ENCODE data around the gene DQX1.

Gene DQX1

DNA sequence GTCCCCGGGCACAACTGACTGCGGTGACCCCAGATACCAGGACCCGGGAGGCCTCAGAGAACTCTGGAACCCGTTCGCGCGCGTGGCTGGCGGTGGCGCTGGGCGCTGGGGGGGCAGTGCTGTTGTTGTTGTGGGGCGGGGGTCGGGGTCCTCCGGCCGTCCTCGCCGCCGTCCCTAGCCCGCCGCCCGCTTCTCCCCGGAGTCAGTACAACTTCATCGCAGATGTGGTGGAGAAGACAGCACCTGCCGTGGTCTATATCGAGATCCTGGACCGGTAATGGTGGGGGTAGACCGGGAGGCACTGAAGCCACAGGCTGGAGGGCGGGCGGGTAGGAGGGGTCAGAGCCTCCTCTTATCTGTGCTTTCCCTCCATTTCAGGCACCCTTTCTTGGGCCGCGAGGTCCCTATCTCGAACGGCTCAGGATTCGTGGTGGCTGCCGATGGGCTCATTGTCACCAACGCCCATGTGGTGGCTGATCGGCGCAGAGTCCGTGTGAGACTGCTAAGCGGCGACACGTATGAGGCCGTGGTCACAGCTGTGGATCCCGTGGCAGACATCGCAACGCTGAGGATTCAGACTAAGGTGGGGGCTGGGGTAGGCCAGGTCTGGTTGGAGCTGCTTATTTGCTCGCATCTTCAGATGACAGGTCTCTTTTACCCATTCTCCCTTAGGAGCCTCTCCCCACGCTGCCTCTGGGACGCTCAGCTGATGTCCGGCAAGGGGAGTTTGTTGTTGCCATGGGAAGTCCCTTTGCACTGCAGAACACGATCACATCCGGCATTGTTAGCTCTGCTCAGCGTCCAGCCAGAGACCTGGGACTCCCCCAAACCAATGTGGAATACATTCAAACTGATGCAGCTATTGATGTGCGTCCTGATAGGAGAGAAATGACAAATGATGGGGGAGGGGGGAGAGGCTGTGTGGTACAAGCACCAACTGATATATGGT, 4.5 kb upstream of the DQX1 start:
- DNase-seq = peak; percentile 65

DNA sequence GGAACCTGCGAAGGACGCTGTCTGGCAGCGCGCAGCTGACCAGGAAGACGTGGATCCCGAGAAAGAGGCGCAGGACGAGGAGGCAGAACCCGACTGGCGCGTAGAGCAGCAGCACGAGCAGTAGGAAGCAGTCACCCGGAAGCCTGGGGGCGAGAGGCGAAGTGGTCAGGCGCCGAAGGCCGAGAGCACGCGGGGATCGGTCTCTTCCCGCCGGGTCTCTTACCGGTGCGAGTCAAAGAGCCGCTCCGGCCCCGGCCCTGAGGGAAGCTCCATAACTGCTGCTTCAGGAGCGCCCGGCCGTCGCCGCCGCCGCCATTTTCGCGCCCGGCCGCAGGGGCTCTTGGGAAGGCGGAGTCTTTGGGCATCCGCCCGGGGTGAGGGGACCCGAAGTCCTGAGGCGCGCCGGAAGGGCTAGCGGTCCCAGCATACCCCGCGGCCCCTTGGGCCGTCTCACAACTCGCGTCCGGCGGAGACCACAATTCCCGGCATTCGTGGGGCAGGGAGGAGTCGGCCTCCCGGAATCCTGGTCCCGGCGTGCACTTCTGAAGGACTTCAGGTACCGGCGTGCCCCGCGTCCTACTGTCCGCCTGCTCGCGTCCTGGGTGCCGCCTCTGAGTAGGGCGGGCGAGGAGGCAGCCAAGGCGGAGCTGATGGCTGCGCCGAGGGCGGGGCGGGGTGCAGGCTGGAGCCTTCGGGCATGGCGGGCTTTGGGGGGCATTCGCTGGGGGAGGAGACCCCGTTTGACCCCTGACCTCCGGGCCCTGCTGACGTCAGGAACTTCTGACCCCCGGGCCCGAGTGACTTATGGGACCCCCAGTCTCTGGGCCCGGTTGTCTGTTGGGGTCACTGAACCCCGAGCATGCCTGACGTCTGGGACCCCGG, 3.6 kb upstream of the DQX1 start, which contains the start of the genes AUP1 and HTRA2:
Gene AUP1 (minus strand): TSS at position 350 of the 882 bp plus-strand sequence. CDS start 77 bp downstream, at position 273.
Gene HTRA2 (plus strand): TSS at position 577 of the 882 bp plus-strand sequence. CDS start 74 bp downstream, at position 651.
- DNase-seq = peak; percentile 99

DNA sequence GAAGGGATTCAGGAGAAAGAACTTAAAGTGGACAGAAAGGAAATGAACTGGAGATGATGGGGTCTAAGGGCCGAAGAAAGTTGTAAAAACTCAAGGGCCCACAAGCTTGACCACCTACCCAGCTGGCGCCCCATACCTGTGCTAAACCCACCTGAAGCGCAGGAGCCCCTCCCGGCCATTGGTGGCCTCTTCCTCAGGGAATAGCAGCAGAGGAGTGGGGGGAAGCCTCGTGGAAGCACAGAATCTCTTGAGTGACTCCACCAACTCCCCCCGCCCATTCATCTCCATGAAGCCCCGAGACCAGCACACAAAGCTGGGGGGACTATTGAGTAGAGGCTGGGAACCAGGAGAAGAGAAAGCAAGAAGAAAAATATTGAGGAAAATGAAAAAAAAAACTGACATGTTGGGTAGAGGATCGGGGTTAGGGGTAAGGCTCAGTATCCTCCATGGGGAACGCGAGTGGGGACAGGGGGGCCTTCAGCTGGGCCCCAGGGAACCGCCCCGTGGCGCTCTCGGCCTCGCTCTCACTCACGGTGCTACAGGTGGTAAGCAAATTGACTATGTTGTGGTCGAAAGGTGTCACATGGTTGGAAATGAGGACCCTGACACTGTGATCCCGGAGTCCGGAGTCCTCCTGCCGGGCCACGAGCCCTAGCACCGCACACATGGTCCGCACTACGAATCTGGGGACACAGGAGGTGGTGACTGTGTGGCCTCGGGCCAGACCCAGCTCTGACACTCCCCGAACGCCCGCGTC, 2.7 kb upstream of the DQX1 start:
- no peak for DNase-seq

DNA sequence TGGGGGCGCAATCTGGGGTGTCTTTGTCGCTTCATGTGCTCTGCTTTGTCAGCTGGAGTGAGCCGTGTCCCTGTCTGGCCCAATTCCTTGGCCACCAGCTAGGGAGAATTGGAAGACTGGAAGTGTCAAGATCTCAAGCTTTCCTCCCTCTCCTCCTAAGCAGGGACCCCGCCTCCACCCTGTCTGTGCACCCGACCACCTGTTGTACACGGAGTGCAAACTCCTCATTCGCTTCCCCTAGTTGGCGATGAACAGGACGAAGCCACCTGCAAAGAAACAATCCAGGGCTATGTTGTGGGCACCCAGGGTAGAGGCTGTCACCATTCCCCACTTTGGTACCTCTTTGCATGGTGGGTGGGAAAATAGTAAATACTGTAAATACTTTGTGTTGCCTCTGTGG, 1.7 kb upstream of the DQX1 start:
- no peak for DNase-seq

DNA sequence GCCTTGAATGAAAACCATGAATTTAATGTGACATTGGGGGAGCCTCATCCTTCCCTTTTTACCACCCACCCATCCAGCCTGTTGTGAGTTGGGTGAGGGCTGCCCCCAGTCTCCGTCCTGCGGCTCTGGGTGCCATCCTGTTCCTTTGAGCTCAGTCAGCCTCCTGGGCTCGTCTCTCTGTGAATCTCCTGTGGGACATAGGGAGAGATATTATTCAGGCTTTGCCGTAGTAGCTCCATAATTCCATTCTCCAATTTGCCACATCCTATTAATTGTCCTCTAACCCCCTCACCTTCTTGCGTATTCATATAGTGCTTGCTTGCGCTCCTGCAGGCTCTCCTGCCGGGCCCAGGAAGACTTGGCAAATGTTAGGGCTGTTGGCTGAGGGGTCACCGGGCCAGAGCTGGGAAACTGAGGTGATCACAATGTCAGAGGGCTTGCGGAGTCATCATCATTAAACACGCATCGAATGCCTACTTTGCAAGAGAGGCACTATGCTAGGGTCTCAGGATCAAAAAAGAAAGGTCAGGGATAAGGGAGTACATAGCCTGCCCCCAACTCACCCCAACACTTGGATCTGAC, 709 bp upstream of the DQX1 start:
- no peak for DNase-seq

DNA sequence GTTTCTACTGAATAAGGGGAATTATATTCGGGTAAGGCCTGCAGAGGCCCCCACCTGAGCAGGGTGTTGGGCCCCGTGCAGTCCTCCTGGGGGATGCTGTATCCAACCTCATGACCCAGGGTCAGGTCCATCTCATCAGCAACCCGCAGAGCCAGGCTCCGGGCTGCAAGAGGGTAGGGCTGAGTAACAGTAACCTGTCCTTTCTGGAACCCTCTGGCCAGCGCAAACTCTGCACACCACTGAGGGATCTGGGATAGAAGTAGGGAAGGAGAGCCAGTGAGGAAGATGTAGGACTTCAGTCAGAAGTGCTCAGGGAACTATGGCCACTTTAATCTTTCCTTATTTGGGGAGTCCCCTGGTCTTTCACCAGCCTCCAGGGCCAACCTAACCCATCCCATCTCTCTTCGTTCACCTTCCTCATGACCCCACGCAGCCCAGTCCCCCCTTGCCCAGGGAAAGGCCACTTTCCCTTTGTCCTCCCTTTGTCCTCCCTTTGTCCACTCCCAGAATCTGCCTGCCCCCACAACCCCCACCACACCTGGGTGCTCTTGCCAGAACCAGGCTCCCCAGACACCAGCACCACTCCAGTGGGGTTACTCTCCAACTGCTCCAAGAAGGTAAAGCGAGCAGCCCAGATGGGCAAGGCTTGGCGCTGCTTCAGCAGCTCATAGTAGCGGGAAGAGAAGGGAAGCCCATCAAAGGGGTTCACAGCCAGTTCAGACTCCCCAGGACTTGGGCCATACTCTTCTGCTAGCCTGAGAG, 895 bp downstream of the DQX1 start:
- DNase-seq = no peak

DNA sequence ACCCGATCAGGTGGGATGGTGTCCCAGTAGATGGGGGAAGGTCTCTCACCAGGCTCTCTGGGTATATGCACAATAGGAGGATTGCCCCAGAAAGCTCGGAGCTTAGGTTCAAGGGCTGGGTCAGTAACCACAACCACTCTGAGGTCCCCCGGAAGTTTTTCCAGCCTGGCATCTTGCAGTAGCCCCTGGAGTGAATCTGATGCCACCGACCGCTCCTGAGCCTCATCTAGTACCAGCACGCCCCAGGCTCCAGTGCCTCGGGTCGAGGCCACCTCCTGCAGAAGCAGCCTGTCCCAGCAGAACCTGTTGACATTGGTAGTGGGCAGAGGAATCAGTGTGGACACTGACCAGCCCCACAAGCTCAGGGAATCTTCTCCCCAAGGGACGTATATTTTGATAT, 2.0 kb downstream of the DQX1 start:
- DNase-seq = no peak

DNA sequence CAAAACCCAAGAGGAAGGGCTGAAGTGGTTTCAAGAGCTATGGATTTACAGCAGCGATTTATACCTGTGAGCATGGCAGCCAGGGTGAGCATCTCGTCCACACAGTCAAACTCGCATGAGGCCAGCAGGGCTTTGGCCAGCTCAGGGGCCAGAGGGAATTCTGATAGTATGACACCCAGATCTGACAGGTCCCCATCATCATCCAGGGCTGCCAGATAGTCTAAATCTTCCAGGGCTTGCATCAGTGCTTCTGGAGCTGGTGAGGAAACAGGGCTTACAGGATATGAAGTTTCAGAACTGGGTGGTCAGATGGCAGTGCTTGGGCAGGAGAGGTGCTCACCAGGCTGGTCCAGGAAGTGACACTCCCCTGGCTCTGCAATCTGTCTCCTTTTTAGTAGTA, 3.5 kb downstream of the DQX1 start:
- DNase-seq = no peak

DNA sequence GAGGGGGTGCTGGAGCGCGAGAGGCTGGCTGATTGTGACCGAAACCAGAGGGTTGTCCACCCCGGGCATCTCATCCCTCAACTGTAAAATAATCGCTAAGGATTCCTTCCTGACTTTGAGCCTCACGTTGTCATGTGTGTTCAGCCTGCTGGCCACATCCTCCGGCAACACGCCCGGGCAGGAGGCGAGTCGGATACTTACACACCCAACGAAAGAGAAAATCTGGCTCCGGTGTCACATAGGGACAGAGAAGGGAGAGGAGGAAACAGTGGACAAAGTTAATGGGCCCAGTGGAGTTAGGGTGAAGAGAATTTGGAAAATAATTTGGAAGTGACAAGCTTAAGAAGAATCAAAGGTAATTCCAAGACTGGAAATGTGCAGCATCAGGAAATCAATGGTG, 9.4 kb downstream of the DQX1 start:
- no peak for DNase-seq

DNA sequence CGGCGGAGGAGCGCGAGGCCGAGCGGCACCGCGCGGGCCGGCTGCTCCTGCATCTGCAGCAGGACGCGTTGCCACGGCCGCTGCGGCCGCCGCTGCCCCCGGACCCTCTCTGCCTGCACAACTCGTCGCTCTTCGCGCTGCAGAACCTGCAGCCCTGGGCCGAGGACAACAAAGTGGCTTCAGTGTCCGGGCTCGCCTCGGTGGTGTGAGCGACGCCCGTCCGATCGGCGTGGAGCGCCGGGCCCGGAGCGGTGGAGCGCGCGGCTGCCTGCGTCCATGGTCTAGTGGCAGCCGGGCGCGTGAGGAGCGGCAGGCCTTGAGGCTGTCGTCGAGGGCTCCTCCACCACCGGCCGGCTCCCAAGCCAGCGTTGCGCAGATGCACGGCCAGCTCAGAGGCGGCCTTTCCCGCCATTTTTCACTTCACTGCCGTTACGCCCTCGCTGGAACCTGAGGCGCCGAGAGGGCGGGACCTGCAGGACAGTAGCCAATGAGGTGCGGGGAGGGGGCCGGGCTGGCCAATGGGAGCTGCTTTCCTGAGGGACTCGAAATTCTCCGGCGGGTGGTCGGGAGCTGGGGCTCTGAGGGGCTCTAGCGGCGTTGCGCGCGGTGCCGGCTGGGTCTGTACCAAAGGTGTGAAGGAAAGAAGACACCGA, 9.9 kb downstream of the DQX1 start:
- DNase-seq = no peak

DNA sequence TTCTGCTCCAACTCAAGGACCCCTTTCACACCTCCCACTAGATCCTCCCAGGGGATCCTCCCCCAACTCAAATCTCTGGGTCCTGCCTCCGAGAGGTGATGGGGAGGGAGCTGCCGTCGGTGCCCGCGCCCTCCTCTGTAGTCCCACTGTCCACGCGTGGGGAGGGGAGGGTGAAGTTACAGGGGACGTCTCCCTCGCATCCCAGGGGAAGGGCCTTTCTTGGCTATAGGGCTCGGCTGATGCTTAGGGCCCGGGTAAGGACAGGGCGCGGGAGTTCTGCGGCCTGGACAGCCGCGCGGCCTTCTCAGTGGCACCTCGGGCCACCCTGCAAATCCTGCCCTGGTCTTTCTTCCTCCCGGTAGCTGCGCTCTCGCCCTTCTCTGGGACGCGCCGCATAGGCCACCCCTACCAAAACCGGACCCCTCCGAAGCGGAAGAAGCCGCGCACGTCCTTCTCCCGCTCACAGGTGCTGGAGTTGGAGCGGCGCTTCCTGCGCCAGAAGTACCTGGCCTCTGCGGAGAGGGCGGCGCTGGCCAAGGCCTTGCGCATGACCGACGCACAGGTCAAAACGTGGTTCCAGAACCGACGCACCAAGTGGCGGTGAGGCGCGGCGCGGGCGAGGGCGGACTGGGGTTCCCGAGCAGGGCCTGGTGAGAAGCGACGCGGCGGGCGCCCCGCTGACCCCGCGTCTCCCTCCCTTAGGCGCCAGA, 10.6 kb downstream of the DQX1 start:
- no peak for DNase-seq

DNA sequence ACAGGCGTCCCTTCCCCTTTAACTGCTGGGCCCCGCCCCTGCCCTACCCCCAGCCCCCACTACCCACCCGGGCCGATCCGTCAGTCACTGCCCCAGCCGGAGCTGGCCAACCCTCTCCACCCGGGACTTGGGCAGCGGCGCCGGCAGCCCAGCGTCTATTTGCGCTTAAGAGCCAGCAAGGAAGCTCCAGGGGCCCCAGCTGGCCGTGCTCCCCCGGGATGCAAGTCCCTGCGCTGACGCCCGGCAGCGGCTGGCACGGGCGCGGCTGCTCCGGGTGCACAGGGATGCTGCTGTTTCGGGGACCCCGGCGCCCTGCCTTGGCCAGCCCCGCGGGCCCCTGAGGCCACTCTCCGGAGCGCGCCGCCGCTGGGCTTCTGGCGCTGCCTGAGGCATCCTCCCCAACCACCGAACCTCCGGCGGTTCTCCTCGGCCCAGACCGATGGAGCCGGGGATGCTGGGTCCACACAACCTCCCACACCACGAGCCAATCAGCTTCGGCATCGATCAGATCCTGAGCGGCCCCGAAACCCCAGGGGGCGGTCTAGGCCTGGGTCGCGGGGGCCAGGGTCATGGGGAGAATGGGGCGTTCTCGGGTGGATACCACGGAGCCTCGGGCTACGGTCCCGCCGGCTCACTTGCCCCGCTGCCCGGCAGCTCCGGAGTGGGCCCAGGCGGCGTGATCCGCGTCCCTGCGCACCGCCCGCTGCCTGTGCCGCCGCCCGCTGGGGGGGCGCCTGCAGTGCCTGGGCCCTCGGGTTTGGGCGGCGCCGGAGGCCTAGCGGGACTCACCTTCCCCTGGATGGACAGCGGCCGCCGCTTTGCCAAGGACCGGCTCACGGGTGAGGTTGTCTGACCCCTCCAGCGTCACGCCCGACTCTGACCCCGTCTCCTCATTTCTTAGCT, 11.4 kb downstream of the DQX1 start, which contains the start of gene TLX2:
Gene TLX2 (plus strand): TSS at position 83 of the 903 bp plus-strand sequence. CDS start 357 bp downstream, at position 440.
- peak; percentile 38 for DNase-seq

DNA sequence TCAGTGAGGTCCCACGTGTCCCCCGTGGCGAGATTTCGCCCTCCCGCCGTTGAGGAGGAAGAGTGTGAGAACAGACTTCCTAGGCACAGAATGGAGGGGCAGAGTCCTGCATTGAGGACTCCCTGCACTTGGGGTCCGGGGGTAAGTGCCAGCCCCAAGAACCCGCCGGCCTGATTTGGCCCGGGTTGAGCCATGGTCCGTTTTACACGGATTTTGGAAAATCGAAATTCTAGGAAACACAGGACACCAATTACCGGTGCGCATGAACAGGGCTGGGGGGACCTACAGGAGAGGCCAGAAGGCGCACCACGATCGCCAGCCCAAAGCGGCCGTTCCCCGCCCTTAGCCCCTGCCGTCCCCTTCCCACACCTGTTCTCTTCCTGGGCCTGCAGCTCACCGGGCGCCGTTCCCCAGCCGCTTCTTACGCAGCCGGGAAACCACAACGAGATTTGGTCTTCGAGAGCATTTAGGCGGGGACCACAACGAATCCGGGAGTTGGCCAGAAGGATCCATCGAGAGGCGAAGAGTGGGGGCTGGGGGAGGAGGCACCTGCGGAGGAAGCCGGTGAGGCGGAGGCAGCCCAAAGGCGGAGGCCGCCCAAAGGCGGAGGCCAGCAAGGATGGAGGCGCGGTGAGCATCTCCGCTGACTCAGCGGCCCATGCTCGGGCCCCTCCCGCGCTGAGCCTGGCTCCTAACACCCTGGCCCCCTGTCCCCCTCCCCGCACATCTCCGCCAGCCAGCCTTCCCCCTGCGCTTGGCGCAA, 12.2 kb downstream of the DQX1 start:
- no peak for DNase-seq

DNA sequence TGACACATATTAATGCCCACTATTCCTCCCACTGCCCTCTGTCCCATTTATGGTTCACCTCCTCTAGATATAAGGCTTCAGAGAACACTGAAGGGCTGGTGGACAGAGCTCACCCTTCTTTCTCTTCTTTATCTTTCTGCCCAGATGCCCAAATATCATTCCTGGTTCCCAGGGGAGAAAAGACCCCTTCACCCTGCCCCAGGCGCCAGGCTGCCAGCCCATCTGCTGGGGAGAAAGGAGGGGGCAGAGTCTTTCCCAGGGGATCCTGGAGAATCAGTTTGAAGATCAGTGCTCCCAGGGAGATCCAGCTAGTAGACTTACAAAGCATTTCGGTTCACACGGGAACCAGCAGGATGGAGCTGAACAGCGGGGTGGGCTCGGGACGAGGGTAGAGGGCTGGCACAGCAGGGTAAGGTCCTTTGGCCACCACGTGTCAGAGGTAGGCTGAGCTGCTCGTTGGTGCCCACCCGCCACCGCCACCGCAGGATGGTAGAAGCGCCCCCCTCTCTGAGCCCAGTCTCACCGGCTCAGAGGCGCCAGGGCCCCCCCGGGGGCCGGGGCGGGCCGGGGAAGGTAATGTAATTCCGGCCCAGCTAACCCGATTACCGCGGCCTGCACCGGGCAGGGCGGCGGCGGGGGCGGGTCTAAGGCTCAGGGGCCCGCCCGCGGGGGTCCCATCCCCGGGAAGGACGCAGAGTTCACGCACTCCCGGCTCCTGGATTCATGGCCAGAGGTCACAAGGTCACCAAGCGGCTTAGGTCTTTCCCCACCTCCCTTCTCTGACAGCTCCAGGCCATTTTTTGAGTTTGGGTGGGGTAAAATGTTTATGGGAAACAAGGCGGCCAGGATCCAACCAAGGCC, 13.1 kb downstream of the DQX1 start:
- DNase-seq = no peak

DNA sequence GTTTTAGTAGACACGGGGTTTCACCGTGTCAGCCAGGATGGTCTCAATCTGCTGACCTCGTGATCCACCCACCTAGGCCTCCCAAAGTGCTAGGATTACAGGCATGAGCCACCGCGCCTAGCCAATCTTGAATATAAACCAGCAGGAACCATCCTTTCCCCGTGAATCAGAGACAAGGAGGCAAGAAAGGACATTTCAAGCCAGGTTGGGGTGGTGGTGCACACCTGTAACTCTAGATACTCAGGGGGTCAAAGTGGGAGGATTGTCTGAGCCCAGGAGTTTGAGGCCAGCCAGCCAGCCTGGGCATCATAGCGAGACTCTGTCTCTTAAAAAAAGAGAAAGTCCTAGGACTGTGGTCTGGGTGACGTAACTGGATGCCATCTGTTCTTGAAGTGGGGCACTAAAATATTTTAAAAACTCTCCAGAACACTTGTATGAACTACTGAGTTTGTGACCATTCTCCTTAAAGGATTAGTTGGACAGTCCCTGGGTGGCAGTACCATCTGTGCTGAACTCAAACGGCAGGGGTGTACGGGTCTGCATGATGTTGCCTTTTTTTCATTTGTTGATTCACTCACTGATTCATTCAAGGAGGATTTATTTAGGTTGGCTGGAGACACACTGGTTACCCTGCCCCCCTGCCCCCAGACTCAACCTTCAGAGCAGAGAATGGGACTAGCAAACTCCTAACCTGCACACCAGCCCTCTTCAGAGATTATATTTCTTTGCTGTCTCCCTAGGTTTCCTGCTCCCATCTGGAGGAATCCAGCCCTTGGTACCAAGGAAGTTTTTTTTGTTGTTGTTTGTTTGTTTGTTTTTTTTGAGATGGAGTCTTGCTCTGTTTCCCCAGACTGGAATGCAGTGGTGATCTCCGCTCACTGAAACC, 14.7 kb downstream of the DQX1 start:
- DNase-seq = peak; percentile 24

DNA sequence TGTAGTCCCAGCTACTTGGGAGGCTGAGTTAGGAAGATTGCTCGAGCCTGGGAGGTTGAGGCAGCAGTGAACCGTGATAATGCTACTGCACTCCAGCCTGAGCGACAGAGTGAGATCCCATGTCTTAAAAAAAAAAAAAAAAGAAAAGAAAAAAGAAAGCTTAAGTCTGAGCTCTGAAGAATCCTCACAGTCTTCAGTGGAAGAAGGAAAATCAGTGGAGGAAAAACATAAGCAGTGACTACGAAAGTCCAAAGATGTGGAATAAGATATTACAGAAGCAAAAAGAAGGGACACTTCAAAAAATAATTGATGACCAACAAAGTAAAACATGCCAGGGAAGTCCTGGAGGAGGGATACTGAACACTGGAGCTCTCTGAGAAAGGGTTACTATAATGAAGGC, 15.8 kb downstream of the DQX1 start:
- DNase-seq = no peak

All from EL (cell line).